Progenitor cell of endocrine pancreas (in vitro differentiated cells): ENCODE results near the gene MAP7D3. TPM values are rescaled to one million over a fixed set of nuclear protein-coding genes. Genes with fewer than 3 reads are reported as not detected.
"Not testable (repeated sequence)": the region's sequence is repeated elsewhere in the genome, so short reads cannot be mapped to it uniquely, and the experiment has no call there.

ENCODE experiments used
- DNase-seq: peaks from one replicate; pipeline ENCODE4 v3.0.0; 2021; ENCODE audit warnings: low spot score; ENCODE audit not compliant: unreplicated experiment
- H3K27ac Mint-ChIP-seq: 2 replicates; pipeline ENCODE4 v1.8.0; 2021; ENCODE audit warnings: mild to moderate bottlenecking, moderate library complexity, mixed read lengths
- H3K27me3 Mint-ChIP-seq: 2 replicates; pipeline ENCODE4 v1.8.0; 2021; ENCODE audit warnings: mixed read lengths
- H3K36me3 Mint-ChIP-seq: 2 replicates; pipeline ENCODE4 v1.8.0; 2022; ENCODE audit warnings: mixed read lengths; ENCODE audit not compliant: insufficient read depth
- H3K4me1 Mint-ChIP-seq: 2 replicates; pipeline ENCODE4 v1.8.0; 2021; ENCODE audit warnings: low read depth, mixed read lengths
- H3K4me3 Mint-ChIP-seq: 2 replicates; pipeline ENCODE4 v1.8.0; 2021; ENCODE audit warnings: low read depth, mild to moderate bottlenecking, moderate library complexity, mixed read lengths
- H3K9me3 Mint-ChIP-seq: 2 replicates; pipeline ENCODE4 v1.8.0; 2021; ENCODE audit warnings: low read depth, mixed read lengths
- total RNA-seq: library from RNA; stranded (reverse); gene quantifications from 2 replicates; pipeline ENCODE4 v1.2.1, GENCODE V29; 2021
- TF ChIP-seq, protein P1 (sequence below): fragments of 200-600 bp; sonication (generic); IDR thresholded peaks from one replicate; pipeline ENCODE4 v1.5.0; 2021; ENCODE audit warnings: antibody characterized with exemption, mild to moderate bottlenecking; ENCODE audit not compliant: unreplicated experiment

MAP7D3 gene
- total RNA-seq, 1 donor from 2014 or later, result 5.8 TPM

DNA sequence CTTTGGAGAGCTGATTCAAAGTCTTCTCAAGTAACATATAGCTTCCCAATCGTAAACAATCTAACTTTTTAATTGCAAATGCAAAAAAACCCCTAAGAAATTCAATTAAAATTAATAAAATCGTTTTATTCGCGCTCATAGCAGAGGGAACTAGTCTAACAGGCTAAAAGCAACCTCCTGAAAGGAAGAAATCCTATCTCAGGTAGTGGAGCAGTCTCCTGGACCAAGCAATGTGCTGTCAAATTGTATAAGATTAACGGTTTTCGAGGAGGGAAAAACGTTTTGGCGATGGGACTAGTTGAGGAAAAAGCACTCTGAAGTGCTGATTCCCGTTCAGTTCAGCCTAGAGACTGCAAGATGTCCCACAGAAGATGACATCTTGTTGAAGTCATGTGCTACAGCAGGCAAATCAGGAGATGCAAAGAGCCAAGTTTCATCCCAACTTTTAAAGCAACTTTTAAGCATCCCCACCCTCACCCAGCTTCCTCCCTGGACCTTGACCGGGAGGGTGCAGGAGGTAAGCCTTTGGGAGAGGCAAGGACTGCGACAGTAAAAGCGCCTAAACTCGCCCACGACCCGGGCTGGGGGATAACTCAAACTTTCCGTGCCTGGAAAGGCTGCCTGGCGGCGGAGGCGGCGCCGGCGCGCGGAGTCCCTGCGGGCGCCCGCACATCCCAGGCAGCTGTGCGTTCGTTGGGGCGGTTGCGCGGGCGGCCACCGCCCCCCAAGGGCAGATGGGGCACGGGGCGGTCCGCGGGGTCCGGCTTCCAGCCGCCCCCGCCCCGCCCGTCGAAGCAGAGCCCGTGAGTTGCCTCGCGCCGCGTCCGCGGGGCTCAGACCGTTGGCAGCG is 784 bp downstream of the MAP7D3 start:
- H3K27ac Mint-ChIP-seq, result no peak overlapping the region
- TF ChIP-seq, protein P1, sequence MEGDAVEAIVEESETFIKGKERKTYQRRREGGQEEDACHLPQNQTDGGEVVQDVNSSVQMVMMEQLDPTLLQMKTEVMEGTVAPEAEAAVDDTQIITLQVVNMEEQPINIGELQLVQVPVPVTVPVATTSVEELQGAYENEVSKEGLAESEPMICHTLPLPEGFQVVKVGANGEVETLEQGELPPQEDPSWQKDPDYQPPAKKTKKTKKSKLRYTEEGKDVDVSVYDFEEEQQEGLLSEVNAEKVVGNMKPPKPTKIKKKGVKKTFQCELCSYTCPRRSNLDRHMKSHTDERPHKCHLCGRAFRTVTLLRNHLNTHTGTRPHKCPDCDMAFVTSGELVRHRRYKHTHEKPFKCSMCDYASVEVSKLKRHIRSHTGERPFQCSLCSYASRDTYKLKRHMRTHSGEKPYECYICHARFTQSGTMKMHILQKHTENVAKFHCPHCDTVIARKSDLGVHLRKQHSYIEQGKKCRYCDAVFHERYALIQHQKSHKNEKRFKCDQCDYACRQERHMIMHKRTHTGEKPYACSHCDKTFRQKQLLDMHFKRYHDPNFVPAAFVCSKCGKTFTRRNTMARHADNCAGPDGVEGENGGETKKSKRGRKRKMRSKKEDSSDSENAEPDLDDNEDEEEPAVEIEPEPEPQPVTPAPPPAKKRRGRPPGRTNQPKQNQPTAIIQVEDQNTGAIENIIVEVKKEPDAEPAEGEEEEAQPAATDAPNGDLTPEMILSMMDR, result no peak
- H3K27me3 Mint-ChIP-seq, result peaks cover 9% of the 10 kb centered on the region
- no peak for DNase-seq
- no peaks in the 10 kb centered on the region for H3K4me1 Mint-ChIP-seq
- H3K4me3 Mint-ChIP-seq, result peak overlapping the region; percentile 72
- no peaks in the 10 kb centered on the region for H3K36me3 Mint-ChIP-seq
- H3K9me3 Mint-ChIP-seq, result no peaks in the 10 kb centered on the region

- H3K4me1 Mint-ChIP-seq, result no peaks in the 10 kb centered on the region
- no peak overlapping the region for H3K27ac Mint-ChIP-seq
- H3K4me3 Mint-ChIP-seq, result no peak overlapping the region
- peaks cover 9% of the 10 kb centered on the region for H3K27me3 Mint-ChIP-seq
- TF ChIP-seq, protein P1, result no peak
- H3K36me3 Mint-ChIP-seq, result peaks cover 1% of the 10 kb centered on the region
- no peak for DNase-seq
- peaks cover 11% of the 10 kb centered on the region for H3K9me3 Mint-ChIP-seq
Observed at GRCh38 chrX:136246201-136246600, 5.0 kb downstream of the MAP7D3 start.

DNA sequence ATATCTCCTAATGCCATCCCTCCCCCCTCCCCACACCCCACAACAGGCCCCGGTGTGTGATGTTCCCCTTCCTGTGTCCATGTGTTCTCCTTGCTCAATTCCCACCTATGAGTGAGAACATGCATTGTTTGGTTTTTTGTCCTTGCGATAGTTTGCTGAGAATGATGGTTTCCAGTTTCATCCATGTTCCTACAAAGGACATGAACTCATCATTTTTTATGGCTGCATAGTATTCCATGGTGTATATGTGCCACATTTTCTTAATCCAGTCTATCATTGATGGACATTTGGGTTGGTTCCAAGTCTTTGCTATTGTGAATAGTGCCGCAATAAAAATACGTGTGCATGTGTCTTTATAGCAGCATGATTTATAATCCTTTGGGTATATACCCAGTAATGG is 13.4 kb downstream of the MAP7D3 start:
- not testable (repeated sequence) for H3K4me1 Mint-ChIP-seq, DNase-seq, H3K27me3 Mint-ChIP-seq, H3K36me3 Mint-ChIP-seq, H3K27ac Mint-ChIP-seq, H3K4me3 Mint-ChIP-seq, H3K9me3 Mint-ChIP-seq

GRCh38 chrX:136237074-136237473 is 14.1 kb downstream of the MAP7D3 start:
- TF ChIP-seq, protein P1, result no peak
- H3K9me3 Mint-ChIP-seq, result peaks cover 3% of the 10 kb centered on the region
- no peak overlapping the region for H3K27ac Mint-ChIP-seq
- no peak overlapping the region for H3K4me3 Mint-ChIP-seq
- peaks cover 2% of the 10 kb centered on the region for H3K36me3 Mint-ChIP-seq
- DNase-seq, result no peak
- no peaks in the 10 kb centered on the region for H3K4me1 Mint-ChIP-seq
- no peaks in the 10 kb centered on the region for H3K27me3 Mint-ChIP-seq

DNA sequence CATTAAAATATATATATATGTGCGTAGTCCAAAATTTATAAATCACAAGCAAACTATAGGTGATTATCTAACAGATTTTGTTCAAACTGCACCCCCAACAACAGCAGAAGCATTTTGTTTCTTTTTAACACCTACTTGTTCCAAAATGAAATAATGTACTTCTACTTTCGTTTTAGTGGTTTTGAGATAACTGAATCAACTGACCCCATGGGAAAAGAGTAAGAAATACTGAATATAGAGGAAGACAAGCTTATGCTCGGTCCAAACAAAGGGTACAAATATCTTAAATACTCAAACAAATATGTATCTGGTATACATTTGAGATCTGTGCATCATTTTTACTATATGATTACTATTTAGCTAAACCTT is 22.4 kb downstream of the MAP7D3 start:
- DNase-seq, result no peak
- Mint-ChIP-seq H3K36me3 (peaks cover 1% of the 10 kb centered on the region), H3K9me3 (peaks cover 8% of the 10 kb centered on the region), H3K27ac (no peak overlapping the region), H3K4me3 (no peak overlapping the region), H3K4me1 (no peaks in the 10 kb centered on the region), H3K27me3 (no peaks in the 10 kb centered on the region)
- TF ChIP-seq, protein P1, result no peak
